ENCODE data around the gene FKBP2. TPM values are rescaled to one million over a fixed set of nuclear protein-coding genes. Genes with fewer than 3 reads are reported as not detected.

Gene FKBP2
- total and polyA plus RNA-seq, 2 experiments from 2014 or later: 57.7 to 349 TPM

- Histone ChIP-seq H4K20me1 (ENCODE audit: insufficient read depth, poor library complexity, severe bottlenecking) (no peaks in the 10 kb centered on the region), H3K9me2 (replicated peaks; ENCODE audit: insufficient read depth) (no peaks in the 10 kb centered on the region), H3K36me3 (replicated peaks; ENCODE audit: insufficient read depth, low read depth) (no peaks in the 10 kb centered on the region), H3K4me2 (peak overlapping the region; percentile 94), H3K27me3 (no peaks in the 10 kb centered on the region), H3K4me3 (no peak overlapping the region), H2AFZ (no peak overlapping the region), H3K79me2 (peaks cover 16% of the 10 kb centered on the region), H3K9me3 (ENCODE audit: low read depth) (no peaks in the 10 kb centered on the region), H3K27ac (no peak overlapping the region), H3K4me1 (ENCODE audit: insufficient read depth) (peaks cover 12% of the 10 kb centered on the region)
- WGBS (ENCODE audit: low lambda C conversion rate, missing lambda C conversion rate): 86% methylated on average over 3 of the region's 3 CpGs
- no peak for DNase-seq (ENCODE audit: low spot score)
- TF ChIP-seq EZH2 (IDR thresholded peaks at IDR 0.05; ENCODE audit: borderline replicate concordance): no peak
Measured at GRCh38 chr11:64283092-64283491, 42.2 kb downstream of the FKBP2 start.

- Histone ChIP-seq H3K4me1 (ENCODE audit: insufficient read depth) (peaks cover 12% of the 10 kb centered on the region), H3K27ac (peak within 1 kb of the TSS; percentile 97)
- 6% methylated on average over 33 of the region's 44 CpGs for WGBS (ENCODE audit: low lambda C conversion rate, missing lambda C conversion rate)
Measured at GRCh38 chr11:64284048-64284961, 43.4 kb downstream of the FKBP2 start, which contains the start of gene BAD. Gene BAD (minus strand): TSS chr11:64284665. CDS start chr11:64284368, 297 bp downstream.

DNA sequence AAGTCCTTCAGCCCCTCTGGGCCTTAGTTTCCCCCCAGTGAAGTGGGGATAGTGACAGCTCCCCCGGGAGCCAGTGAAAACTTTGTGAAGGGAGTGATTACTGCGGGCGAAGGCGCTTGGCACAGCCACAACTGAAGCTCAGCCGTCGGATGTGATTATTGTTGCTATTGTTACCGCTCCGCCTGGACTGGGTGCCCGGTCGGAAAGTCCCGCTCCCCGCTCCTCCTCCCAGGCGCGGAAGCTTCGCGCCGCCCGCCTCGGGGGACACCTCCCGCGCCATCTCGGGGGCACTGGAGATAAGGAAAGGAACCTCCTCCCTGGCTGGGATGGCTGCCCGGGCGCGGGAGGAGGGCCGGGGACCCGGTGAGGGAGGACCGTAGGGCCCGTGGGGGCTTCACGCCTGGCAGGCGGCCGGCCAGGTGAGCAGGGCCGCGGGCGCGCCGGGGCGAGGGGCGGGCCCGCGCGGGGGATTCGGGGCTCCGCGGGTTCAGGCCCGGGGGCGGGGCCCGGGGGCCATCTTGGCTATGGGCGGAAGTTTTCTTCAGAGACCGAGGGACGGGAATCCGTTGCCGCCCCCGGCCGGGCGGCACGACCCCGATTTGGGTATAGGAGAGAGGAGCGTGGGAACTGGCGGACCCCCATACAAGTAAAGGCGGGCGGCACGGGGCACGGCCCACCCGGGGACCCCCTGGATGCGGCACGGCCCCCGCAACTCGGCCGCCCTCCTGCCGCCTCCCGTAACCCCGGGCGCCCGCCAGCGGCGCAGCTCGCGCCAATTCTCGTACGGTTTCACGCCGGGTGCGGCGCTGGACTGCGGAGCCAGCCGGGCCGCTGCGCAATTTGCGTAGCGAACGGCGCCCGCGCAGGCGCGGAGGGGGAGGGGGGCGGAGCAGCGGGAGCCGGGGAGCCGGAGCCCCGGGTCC lies 44.3 kb downstream of the FKBP2 start, which contains the start of gene GPR137:
Gene GPR137 (plus strand): TSS at position 887 of the 923 bp plus-strand sequence. CDS start 677 bp downstream, outside the sequence.
- TF ChIP-seq CTCF (IDR thresholded peaks at IDR 0.05; ENCODE audit: poor library complexity): no peak
- TF ChIP-seq EZH2phosphoT487 (IDR thresholded peaks at IDR 0.05; ENCODE audit: low read depth, severe bottlenecking, unreplicated experiment): no peak
- TF ChIP-seq EZH2 (IDR thresholded peaks at IDR 0.05; ENCODE audit: borderline replicate concordance): no peak
- peak within 1 kb of the TSS; percentile 94 for H3K4me2 ChIP-seq
- H3K4me3 ChIP-seq: peak within 1 kb of the TSS; percentile 84
- peak; percentile 93 for DNase-seq (ENCODE audit: low spot score)
- H3K9me2 ChIP-seq (replicated peaks; ENCODE audit: insufficient read depth): no peaks in the 10 kb centered on the region
- H3K27me3 ChIP-seq: peaks cover 7% of the 10 kb centered on the region
- no peaks in the 10 kb centered on the region for H3K9me3 ChIP-seq (ENCODE audit: low read depth)
- H2AFZ ChIP-seq: peak within 1 kb of the TSS; percentile 87
- H4K20me1 ChIP-seq (ENCODE audit: insufficient read depth, poor library complexity, severe bottlenecking): no peaks in the 10 kb centered on the region
- H3K4me1 ChIP-seq (ENCODE audit: insufficient read depth): peaks cover 12% of the 10 kb centered on the region
- no peaks in the 10 kb centered on the region for H3K36me3 ChIP-seq (replicated peaks; ENCODE audit: insufficient read depth, low read depth)
- peaks cover 16% of the 10 kb centered on the region for H3K79me2 ChIP-seq
- H3K27ac ChIP-seq: peak within 1 kb of the TSS; percentile 97
- 2% methylated on average over 49 of the region's 102 CpGs for WGBS (ENCODE audit: low lambda C conversion rate, missing lambda C conversion rate)

More at GRCh38 chr11:64284048-64284961, 43.4 kb downstream of the FKBP2 start, which contains the start of gene BAD:
- peak within 1 kb of the TSS; percentile 84 for H3K4me3 ChIP-seq
- no peaks in the 10 kb centered on the region for H3K36me3 ChIP-seq (replicated peaks; ENCODE audit: insufficient read depth, low read depth)
- H3K79me2 ChIP-seq: peaks cover 16% of the 10 kb centered on the region
- H3K4me2 ChIP-seq: peak within 1 kb of the TSS; percentile 94
- no peaks in the 10 kb centered on the region for H3K9me3 ChIP-seq (ENCODE audit: low read depth)
- no peaks in the 10 kb centered on the region for H3K27me3 ChIP-seq
- DNase-seq (ENCODE audit: low spot score): peak; percentile 97
- H4K20me1 ChIP-seq (ENCODE audit: insufficient read depth, poor library complexity, severe bottlenecking): no peaks in the 10 kb centered on the region
- H2AFZ ChIP-seq: peak within 1 kb of the TSS; percentile 87
- no peaks in the 10 kb centered on the region for H3K9me2 ChIP-seq (replicated peaks; ENCODE audit: insufficient read depth)
- TF ChIP-seq CTCF (IDR thresholded peaks at IDR 0.05; ENCODE audit: poor library complexity) (no peak), EZH2phosphoT487 (IDR thresholded peaks at IDR 0.05; ENCODE audit: low read depth, severe bottlenecking, unreplicated experiment) (no peak), EZH2 (IDR thresholded peaks at IDR 0.05; ENCODE audit: borderline replicate concordance) (no peak)

All from hepatocyte (in vitro differentiated cells).